Gastroesophageal sphincter (tissue), 4 donors: ENCODE data around the gene GAS5. TPM values are rescaled to one million over a fixed set of nuclear protein-coding genes. Genes with fewer than 3 reads are reported as not detected.

Experiments
- ATAC-seq: fragments of 150-250 bp; one replicate; pipeline ENCODE4 v1.9.1; 2016; ENCODE audit warnings: mild to moderate bottlenecking, moderate library complexity
- H3K27ac ChIP-seq, 4 donors: fragments of 200-600 bp; sonication (generic) in 3 of 4; 1 replicate in 3 of 4; 2 replicates in 1 of 4; pipeline ENCODE4 v1.5.1; 2016 to 2019
- H3K27me3 ChIP-seq: fragments of 200-600 bp; sonication (generic); one replicate; pipeline ENCODE4 v1.5.1; 2019
- H3K36me3 ChIP-seq, 2 donors: fragments of 200-600 bp; sonication (generic); one replicate each; pipeline ENCODE4 v1.5.1; 2019; ENCODE audit warnings: control low read depth in 1 of 2
- H3K4me1 ChIP-seq, 3 donors: fragments of 200-600 bp; sonication (generic); 1 replicate in 2 of 3; 2 replicates in 1 of 3; pipeline ENCODE4 v1.5.1; 2016 to 2019; ENCODE audit warnings: control low read depth in 2 of 3
- H3K4me3 ChIP-seq, 2 donors: fragments of 200-600 bp; sonication (generic); one replicate each; pipeline ENCODE4 v1.5.1; 2019; ENCODE audit warnings: mild to moderate bottlenecking in 1 of 2, moderate library complexity in 1 of 2
- H3K9me3 ChIP-seq, 3 donors: fragments of 200-600 bp; sonication (generic); one replicate each; pipeline ENCODE4 v1.5.1; 2017 to 2019; ENCODE audit warnings: control low read depth in 2 of 3
- EP300 ChIP-seq: sonication (generic); formaldehyde crosslinking; IDR thresholded peaks from one replicate; pipeline ENCODE4 v1.6.1; 2017; ENCODE audit warnings: antibody characterized with exemption, mild to moderate bottlenecking
- POLR2A ChIP-seq, 2 donors: fragments of 450-650 bp; IDR thresholded peaks; one replicate each; pipeline ENCODE4 v1.6.1; 2017; ENCODE audit warnings: antibody characterized with exemption in 2 of 2, mild to moderate bottlenecking in 2 of 2, moderate library complexity in 1 of 2
- POLR2AphosphoS5 ChIP-seq: sonication (generic); formaldehyde crosslinking; IDR thresholded peaks from one replicate; pipeline ENCODE4 v1.6.1; 2017; ENCODE audit warnings: antibody characterized with exemption
- WGBS, 2 donors: methylation state at CpG; one replicate each; pipeline ENCODE4 v1.1.5; 2018; ENCODE audit warnings: low coverage in 1 of 2; 5-methylcytosine and 5-hydroxymethylcytosine counted together
- total RNA-seq, 4 donors: library from RNA; depleted of rRNA; stranded (reverse); fragments of >200 nt; gene quantifications; one replicate each; pipeline ENCODE4 v1.1.0, GENCODE V29; 2016
- TF ChIP-seq, protein P1 (sequence below), 4 experiments: fragments of 200-600 bp in 2 of 4; fragments of 450-650 bp in 2 of 4; sonication (generic) in 1 of 4; IDR thresholded peaks; one replicate each; pipeline ENCODE4 v1.5.1; 2017 to 2019; ENCODE audit warnings: antibody characterized with exemption in 4 of 4, mild to moderate bottlenecking in 2 of 4, moderate library complexity in 2 of 4

Gene GAS5
- total RNA-seq, 4 donors from 2014 or later = 104 to 330 (median 210) TPM

DNA sequence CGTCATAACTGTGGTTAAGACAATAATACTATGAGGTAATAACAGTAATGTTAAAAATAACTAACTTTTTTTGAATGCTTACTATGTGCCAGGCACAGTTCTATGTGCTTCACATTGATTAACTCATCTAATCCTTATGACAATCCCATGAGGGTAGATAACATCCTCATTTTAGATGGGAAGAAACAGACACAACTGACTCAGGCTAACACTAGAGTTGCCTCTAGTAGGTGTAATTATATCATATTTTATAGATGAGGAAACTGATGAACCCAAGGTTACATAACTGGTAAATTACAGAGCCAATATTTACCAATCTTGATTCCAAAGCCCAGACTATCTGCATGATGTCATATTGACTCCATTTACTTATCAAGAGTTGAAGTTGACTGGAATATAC is 25.8 kb upstream of the GAS5 start:
- H3K9me3 ChIP-seq = no peaks in the 10 kb centered on the region
- H3K27me3 ChIP-seq = no peaks in the 10 kb centered on the region
- H3K27ac ChIP-seq = no peak overlapping the region
- WGBS, 2 donors = 85 to 100% methylated on average over 1 of the region's 1 CpG
- H3K4me3 ChIP-seq = no peak overlapping the region
- H3K4me1 ChIP-seq = no peaks in the 10 kb centered on the region
- ATAC-seq = no peak
- peaks cover 0 to 1% of the 10 kb centered on the region in 2 donors for H3K36me3 ChIP-seq
- no peak for TF ChIP-seq POLR2A (IDR thresholded peaks at IDR 0.05)
- TF ChIP-seq, protein P1, sequence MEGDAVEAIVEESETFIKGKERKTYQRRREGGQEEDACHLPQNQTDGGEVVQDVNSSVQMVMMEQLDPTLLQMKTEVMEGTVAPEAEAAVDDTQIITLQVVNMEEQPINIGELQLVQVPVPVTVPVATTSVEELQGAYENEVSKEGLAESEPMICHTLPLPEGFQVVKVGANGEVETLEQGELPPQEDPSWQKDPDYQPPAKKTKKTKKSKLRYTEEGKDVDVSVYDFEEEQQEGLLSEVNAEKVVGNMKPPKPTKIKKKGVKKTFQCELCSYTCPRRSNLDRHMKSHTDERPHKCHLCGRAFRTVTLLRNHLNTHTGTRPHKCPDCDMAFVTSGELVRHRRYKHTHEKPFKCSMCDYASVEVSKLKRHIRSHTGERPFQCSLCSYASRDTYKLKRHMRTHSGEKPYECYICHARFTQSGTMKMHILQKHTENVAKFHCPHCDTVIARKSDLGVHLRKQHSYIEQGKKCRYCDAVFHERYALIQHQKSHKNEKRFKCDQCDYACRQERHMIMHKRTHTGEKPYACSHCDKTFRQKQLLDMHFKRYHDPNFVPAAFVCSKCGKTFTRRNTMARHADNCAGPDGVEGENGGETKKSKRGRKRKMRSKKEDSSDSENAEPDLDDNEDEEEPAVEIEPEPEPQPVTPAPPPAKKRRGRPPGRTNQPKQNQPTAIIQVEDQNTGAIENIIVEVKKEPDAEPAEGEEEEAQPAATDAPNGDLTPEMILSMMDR (IDR thresholded peaks at IDR 0.05) = no peak
- TF ChIP-seq POLR2AphosphoS5 = no peak
- no peak for TF ChIP-seq EP300

DNA sequence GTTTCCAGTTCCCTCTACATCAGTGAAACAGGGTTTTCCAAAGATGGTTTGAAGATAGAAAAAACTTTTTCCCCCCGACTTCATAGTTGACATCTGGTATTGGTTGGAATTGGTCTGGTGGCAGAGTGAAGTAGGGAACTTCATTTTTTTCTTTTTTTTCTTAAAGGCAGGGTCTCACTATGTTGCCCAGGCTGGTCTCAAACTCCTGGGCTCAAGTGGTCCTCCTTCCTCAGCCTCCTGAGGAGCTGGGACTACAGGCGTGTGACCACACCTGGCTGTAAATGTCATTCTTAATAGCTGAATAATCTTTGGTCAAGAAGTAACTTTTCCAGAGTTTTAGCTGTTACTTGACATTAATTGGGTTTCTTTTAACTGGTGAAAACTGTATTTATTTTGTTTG is 22.1 kb upstream of the GAS5 start:
- H3K9me3 ChIP-seq = no peaks in the 10 kb centered on the region
- H3K4me1 ChIP-seq = no peaks in the 10 kb centered on the region
- peaks cover 0 to 35% of the 10 kb centered on the region in 2 donors for H3K36me3 ChIP-seq
- 90 to 95% methylated on average over 2 of the region's 2 CpGs for WGBS, 2 donors
- H3K4me3 ChIP-seq = no peak overlapping the region
- H3K27ac ChIP-seq = no peak overlapping the region
- TF ChIP-seq POLR2AphosphoS5 = no peak
- TF ChIP-seq, protein P1 (IDR thresholded peaks at IDR 0.05) = no peak
- TF ChIP-seq EP300 = no peak
- no peak for TF ChIP-seq POLR2A (IDR thresholded peaks at IDR 0.05)
- ATAC-seq = no peak
- H3K27me3 ChIP-seq = no peaks in the 10 kb centered on the region

DNA sequence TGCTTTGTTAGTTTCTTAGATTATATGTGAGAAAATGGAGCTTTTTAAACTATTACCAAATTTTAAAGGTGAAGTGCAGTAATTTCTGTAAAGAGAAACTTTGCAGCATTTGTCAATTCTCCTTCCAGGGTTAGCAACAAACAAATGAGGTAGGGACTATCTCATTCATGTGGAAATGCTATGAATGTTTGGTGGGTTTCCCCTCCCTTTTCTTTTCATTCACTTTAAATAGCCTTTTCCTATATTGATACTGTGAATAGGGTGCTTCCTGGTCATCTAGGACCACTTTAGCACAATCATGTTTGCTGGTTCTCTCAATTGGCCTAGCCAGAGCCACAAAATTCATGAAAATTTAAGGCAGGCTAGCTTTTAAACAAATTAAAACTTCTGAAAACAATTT is 21.0 kb upstream of the GAS5 start:
- H3K27ac ChIP-seq = no peak overlapping the region
- no peaks in the 10 kb centered on the region for H3K27me3 ChIP-seq
- no peaks in the 10 kb centered on the region for H3K9me3 ChIP-seq
- no peak overlapping the region for H3K4me3 ChIP-seq
- ATAC-seq = no peak
- no peaks in the 10 kb centered on the region for H3K4me1 ChIP-seq
- TF ChIP-seq, protein P1 (IDR thresholded peaks at IDR 0.05) = no peak
- TF ChIP-seq EP300 (no peak), POLR2A (IDR thresholded peaks at IDR 0.05) (no peak), POLR2AphosphoS5 (no peak)
- H3K36me3 ChIP-seq = peaks cover 0 to 37% of the 10 kb centered on the region in 2 donors

DNA sequence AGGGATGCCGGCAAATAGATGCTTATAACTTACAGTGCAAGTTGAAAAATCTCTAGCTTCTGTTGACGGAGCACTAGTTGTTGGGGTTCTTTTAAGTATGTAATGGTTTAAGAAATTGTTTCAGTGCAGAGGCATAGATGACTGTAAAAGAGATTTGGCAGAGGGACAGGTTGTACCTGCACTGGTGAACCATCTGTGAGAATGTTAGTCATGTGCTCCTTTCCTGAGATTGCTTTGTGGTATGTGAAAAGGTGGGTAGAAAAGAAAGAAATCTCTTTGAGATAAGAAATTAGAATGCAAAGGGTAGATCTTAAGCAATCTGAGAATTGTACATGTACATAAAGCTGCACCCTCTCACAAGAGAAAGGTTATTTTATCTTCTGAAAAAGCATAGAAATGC is 19.8 kb upstream of the GAS5 start:
- WGBS, 2 donors = 86 to 100% methylated on average over 2 of the region's 2 CpGs
- Histone ChIP-seq H3K9me3 (no peaks in the 10 kb centered on the region), H3K36me3 (peaks cover 0 to 37% of the 10 kb centered on the region in 2 donors), H3K4me1 (no peaks in the 10 kb centered on the region), H3K27ac (no peak overlapping the region), H3K4me3 (no peak overlapping the region), H3K27me3 (no peaks in the 10 kb centered on the region)
- TF ChIP-seq, protein P1 (IDR thresholded peaks at IDR 0.05) = no peak
- no peak for TF ChIP-seq POLR2A (IDR thresholded peaks at IDR 0.05)
- no peak for TF ChIP-seq POLR2AphosphoS5
- TF ChIP-seq EP300 = no peak
- no peak for ATAC-seq

DNA sequence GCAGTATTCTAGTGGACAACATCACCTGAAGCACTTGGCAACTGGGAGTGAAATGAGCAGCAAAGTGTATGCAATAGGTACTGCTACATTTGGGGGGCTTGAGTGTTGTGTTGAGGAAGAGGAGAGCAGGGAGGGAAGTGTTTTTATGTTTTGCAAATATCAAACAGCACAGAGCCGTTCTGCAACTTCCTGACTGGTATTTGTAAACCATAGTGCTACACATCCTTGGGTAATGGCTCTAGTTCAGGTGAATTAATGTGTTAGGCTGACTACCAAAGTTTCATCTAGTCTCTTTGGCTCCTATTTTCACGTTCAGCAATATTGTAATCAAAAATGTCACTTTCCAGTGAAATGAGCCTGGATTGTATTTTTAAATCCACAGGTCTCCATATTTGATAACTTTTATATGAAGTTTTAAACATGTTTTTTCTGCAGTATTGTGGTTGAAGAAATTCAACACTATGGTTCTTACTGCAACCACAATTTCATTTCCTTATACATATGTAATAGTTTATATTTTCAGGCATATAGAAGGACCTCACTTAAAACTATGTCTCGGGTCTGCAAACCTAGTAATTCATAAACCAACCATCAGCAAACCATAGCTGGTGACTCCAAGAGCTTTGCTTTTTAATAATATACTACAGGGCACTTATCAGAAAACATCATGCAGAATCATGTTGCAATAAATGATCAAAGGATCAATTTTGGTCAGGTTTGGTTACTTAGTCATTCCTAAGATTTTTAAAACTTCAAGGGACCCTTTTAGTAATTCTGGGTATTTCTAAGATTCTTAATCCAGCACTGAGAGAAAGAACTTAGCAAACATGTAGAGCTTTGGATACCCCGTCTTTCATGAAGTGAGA is 19.2 kb upstream of the GAS5 start:
- Histone ChIP-seq H3K4me3 (no peak overlapping the region), H3K27ac (no peak overlapping the region), H3K9me3 (no peaks in the 10 kb centered on the region), H3K36me3 (peaks cover 0 to 37% of the 10 kb centered on the region in 2 donors), H3K4me1 (no peaks in the 10 kb centered on the region), H3K27me3 (no peaks in the 10 kb centered on the region)
- no peak for ATAC-seq
- WGBS, 2 donors = 85 to 86% methylated on average over 3 to 4 of the region's 4 CpGs
- TF ChIP-seq, protein P1 (IDR thresholded peaks at IDR 0.05) = no peak
- no peak for TF ChIP-seq POLR2AphosphoS5
- TF ChIP-seq POLR2A (IDR thresholded peaks at IDR 0.05) = no peak
- TF ChIP-seq EP300 = no peak
